Fibroblast of lung (primary cell): ENCODE data around the gene RSPH4A. TPM values are rescaled to one million over a fixed set of nuclear protein-coding genes. Genes with fewer than 3 reads are reported as not detected.

ENCODE experiments used
- DNase-seq, 2 donors: peaks; one replicate each; pipeline versions ENCODE4 v3.0.0 to v3.0.0-alpha.2; 2010; ENCODE audit warnings: low read depth in 2 of 2
- H2AFZ ChIP-seq: 2 replicates; pipeline ENCODE4 v1.5.1; 2012; ENCODE audit warnings: low read length, control low read depth, inconsistent platforms
- H3K27ac ChIP-seq: 2 replicates; pipeline ENCODE4 v1.5.1; 2011; ENCODE audit warnings: low read length, control low read depth; ENCODE audit not compliant: insufficient read depth
- H3K27me3 ChIP-seq: 2 replicates; pipeline ENCODE4 v1.5.1; 2011; ENCODE audit warnings: mild to moderate bottlenecking, low read length; ENCODE audit not compliant: control insufficient read depth, insufficient read depth
- H3K36me3 ChIP-seq: 2 replicates; pipeline ENCODE4 v1.5.1; 2011; ENCODE audit warnings: low read length; ENCODE audit not compliant: control insufficient read depth, insufficient read depth
- H3K4me1 ChIP-seq: 2 replicates; pipeline ENCODE4 v1.5.1; 2011; ENCODE audit warnings: low read length; ENCODE audit not compliant: control insufficient read depth, insufficient read depth; ENCODE audit errors: extremely low read depth
- H3K4me2 ChIP-seq: 2 replicates; pipeline ENCODE4 v1.5.1; 2011; ENCODE audit warnings: low read length, control low read depth; ENCODE audit not compliant: insufficient read depth; ENCODE audit errors: extremely low read depth
- H3K4me3 ChIP-seq, 4 experiments: fragments of 200-600 bp in 1 of 4; sonication (generic) in 1 of 4; replicated peaks in 1 of 4; 2 replicates each; pipeline ENCODE4 v1.5.1; 2011 to 2016; ENCODE audit warnings: low read length in 4 of 4, low read depth in 3 of 4, mild to moderate bottlenecking in 3 of 4, control low read depth in 2 of 4, inconsistent platforms in 1 of 4, mixed read lengths in 1 of 4; ENCODE audit not compliant: insufficient read depth in 1 of 4; ENCODE audit errors: control extremely low read depth in 1 of 4
- H3K79me2 ChIP-seq: 2 replicates; pipeline ENCODE4 v1.5.1; 2012; ENCODE audit warnings: mild to moderate bottlenecking, low read length, inconsistent platforms; ENCODE audit not compliant: control insufficient read depth, insufficient read depth
- H3K9ac ChIP-seq: 2 replicates; pipeline ENCODE4 v1.5.1; 2011; ENCODE audit warnings: mild to moderate bottlenecking, low read length, control low read depth; ENCODE audit not compliant: insufficient read depth
- H3K9me3 ChIP-seq: 2 replicates; pipeline ENCODE4 v1.5.1; 2012; ENCODE audit warnings: low read depth, low read length; ENCODE audit not compliant: control insufficient read depth, insufficient read depth
- H4K20me1 ChIP-seq: 2 replicates; pipeline ENCODE4 v1.5.1; 2011; ENCODE audit warnings: low read length; ENCODE audit not compliant: control insufficient read depth, insufficient read depth; ENCODE audit errors: extremely low read depth
- CTCF ChIP-seq, 2 donors: IDR thresholded peaks in 1 of 2; conservative IDR thresholded peaks in 1 of 2; 1 replicate in 1 of 2; 2 replicates in 1 of 2; pipeline ENCODE4 v1.5.1; 2011 to 2012; ENCODE audit warnings: low read length in 2 of 2, control low read depth in 1 of 2, inconsistent platforms in 1 of 2, low read depth in 1 of 2, mild to moderate bottlenecking in 1 of 2
- EZH2 ChIP-seq: IDR thresholded peaks from 2 replicates; pipeline ENCODE4 v1.5.1; 2012; ENCODE audit warnings: low read length, control low read depth, mild to moderate bottlenecking; ENCODE audit errors: missing control alignments
- polyA minus RNA-seq: library from RNA; depleted of rRNA, polyadenylated mRNA; stranded (reverse); fragments of >200 nt; gene quantifications from 2 replicates; pipeline ENCODE4 v1.2.3, GENCODE V29; 2011; ENCODE audit warnings: low replicate concordance
- polyA plus RNA-seq, 2 donors: library from polyadenylated mRNA; depleted of rRNA in 1 of 2; stranded (reverse) in 1 of 2; unstranded in 1 of 2; fragments of >200 nt; gene quantifications; 2 replicates each; pipeline ENCODE4 v1.2.1, GENCODE V29; 2011 to 2012; ENCODE audit warnings: missing spikeins in 1 of 2
- total RNA-seq: library from RNA; depleted of rRNA; stranded (reverse); fragments of >200 nt; gene quantifications from 2 replicates; pipeline ENCODE4 v1.2.1, GENCODE V29; 2014

Gene RSPH4A
- total RNA-seq (under 0.01 and 0.17 TPM in 2 replicates), polyA plus RNA-seq (0.14 and 0.18 TPM in 2 replicates), polyA minus RNA-seq (not detected in 2 replicates)
- polyA plus RNA-seq (2012) = 0.07 and 0.19 TPM in 2 replicates

DNA sequence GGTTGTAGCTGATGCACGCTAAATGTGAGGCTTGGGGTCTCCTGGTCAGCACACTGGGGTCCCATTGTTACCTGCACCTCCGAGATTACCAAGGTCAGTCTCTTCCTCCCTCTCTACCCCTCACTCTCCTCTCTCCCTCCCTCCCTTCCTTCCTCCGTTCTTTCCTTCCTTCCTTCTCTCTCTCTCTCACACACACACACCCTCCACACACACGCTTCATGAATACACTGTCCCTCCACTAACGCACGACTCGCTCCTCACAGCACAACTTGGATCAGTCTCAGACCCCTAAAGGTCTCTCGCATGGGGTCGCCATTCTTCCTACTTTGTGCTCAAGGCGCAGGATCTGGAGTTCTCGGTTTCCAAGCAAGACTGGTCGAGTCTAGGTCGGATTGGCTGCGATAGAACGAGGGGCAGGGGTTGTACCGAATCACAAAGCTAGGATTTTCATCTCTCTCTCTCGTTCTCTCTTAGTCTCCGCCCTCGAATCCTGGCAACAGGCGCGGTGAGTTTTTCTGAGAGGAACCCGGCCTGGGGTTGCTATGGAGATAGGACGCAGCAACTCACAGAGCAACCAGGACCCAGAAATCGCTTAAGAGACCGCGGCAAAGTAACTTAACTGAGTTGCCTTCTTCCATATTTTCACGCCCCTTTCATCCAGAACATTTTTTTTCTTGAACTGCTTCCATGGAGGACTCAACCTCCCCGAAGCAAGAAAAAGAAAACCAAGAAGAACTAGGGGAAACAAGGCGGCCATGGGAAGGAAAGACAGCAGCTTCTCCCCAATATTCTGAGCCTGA lies at the start of gene RSPH4A:
TSS of gene RSPH4A (plus strand) at position 543 of the 800 bp plus-strand sequence. CDS start at position 688, 145 bp downstream.
- Histone ChIP-seq H3K9me3 (no peaks in the 10 kb centered on the region), H3K9ac (peak within 1 kb of the TSS; percentile 51), H3K4me2 (peak within 1 kb of the TSS; percentile 78), H4K20me1 (no peaks in the 10 kb centered on the region), H3K79me2 (no peaks in the 10 kb centered on the region), H3K4me3 (peak within 1 kb of the TSS; percentile 46 to 86 (median 70)), H3K36me3 (no peaks in the 10 kb centered on the region), H3K27ac (peak within 1 kb of the TSS; percentile 20), H3K4me1 (no peaks in the 10 kb centered on the region), H2AFZ (peak within 1 kb of the TSS; percentile 97), H3K27me3 (no peaks in the 10 kb centered on the region)
- TF ChIP-seq EZH2 = no peak
- TF ChIP-seq CTCF (conservative IDR thresholded peaks at IDR 0.05 in 1 of 2, IDR thresholded peaks at IDR 0.05 in 1 of 2; ENCODE audit: low read depth in 1 of 2, low read length in 2 of 2) = no peak
- peak; percentile 94 to 96 for DNase-seq

- no peak overlapping the region for H3K4me3 ChIP-seq
- TF ChIP-seq EZH2 (no peak), CTCF (conservative IDR thresholded peaks at IDR 0.05 in 1 of 2, IDR thresholded peaks at IDR 0.05 in 1 of 2; ENCODE audit: low read depth in 1 of 2, low read length in 2 of 2) (no peak)
- no peaks in the 10 kb centered on the region for H3K9me3 ChIP-seq
- no peak overlapping the region for H3K9ac ChIP-seq
- no peak for DNase-seq
- peaks cover 23% of the 10 kb centered on the region for H3K79me2 ChIP-seq
- no peaks in the 10 kb centered on the region for H3K4me1 ChIP-seq
- no peaks in the 10 kb centered on the region for H4K20me1 ChIP-seq
- no peak overlapping the region for H3K4me2 ChIP-seq
- no peak overlapping the region for H3K27ac ChIP-seq
- H3K36me3 ChIP-seq = no peaks in the 10 kb centered on the region
- no peaks in the 10 kb centered on the region for H3K27me3 ChIP-seq
- no peak overlapping the region for H2AFZ ChIP-seq
These were observed 48.2 kb upstream of the RSPH4A start for GRCh38 chr6:116568111-116568510.

- H4K20me1 ChIP-seq = no peaks in the 10 kb centered on the region
- H3K4me2 ChIP-seq = no peak overlapping the region
- H3K9me3 ChIP-seq = no peaks in the 10 kb centered on the region
- no peaks in the 10 kb centered on the region for H3K27me3 ChIP-seq
- no peak overlapping the region for H3K27ac ChIP-seq
- H3K4me3 ChIP-seq = no peak overlapping the region
- TF ChIP-seq EZH2 (no peak), CTCF (conservative IDR thresholded peaks at IDR 0.05 in 1 of 2, IDR thresholded peaks at IDR 0.05 in 1 of 2; ENCODE audit: low read depth in 1 of 2, low read length in 2 of 2) (no peak)
- DNase-seq = no peak
- H3K79me2 ChIP-seq = peaks cover 33% of the 10 kb centered on the region
- H3K4me1 ChIP-seq = no peaks in the 10 kb centered on the region
- no peaks in the 10 kb centered on the region for H3K36me3 ChIP-seq
- H2AFZ ChIP-seq = no peak overlapping the region
- no peak overlapping the region for H3K9ac ChIP-seq
These were observed 47.2 kb upstream of the RSPH4A start for GRCh38 chr6:116568821-116569755.
